Trophoblast cell (in vitro differentiated cells and primary cell): ENCODE results near the gene MACROD2.

ENCODE experiments used
- DNase-seq, 2 donors: peaks; one replicate each; pipeline ENCODE4 v3.0.0-alpha.2; 2016
- H2AFZ ChIP-seq: 2 replicates; pipeline ENCODE4 v1.6.1; 2013; ENCODE audit warnings: low read length, moderate library complexity, mild to moderate bottlenecking; ENCODE audit not compliant: insufficient read depth, poor library complexity
- H2AK5ac ChIP-seq: 2 replicates; pipeline ENCODE4 v1.6.1; 2013; ENCODE audit warnings: mild to moderate bottlenecking, low read length
- H2BK120ac ChIP-seq: 2 replicates; pipeline ENCODE4 v1.6.1; 2013; ENCODE audit warnings: low read length, mild to moderate bottlenecking, moderate library complexity; ENCODE audit not compliant: insufficient read depth, poor library complexity
- H2BK12ac ChIP-seq: 2 replicates; pipeline ENCODE4 v1.6.1; 2013; ENCODE audit warnings: mild to moderate bottlenecking, low read length, moderate library complexity
- H2BK5ac ChIP-seq: 2 replicates; pipeline ENCODE4 v1.6.1; 2013; ENCODE audit warnings: low read length, low read depth, moderate library complexity, mild to moderate bottlenecking; ENCODE audit not compliant: poor library complexity
- H3K14ac ChIP-seq: 2 replicates; pipeline ENCODE4 v1.6.1; 2013; ENCODE audit warnings: mild to moderate bottlenecking, low read length
- H3K18ac ChIP-seq: 2 replicates; pipeline ENCODE4 v1.6.1; 2013; ENCODE audit warnings: mild to moderate bottlenecking, low read length
- H3K23ac ChIP-seq: 2 replicates; pipeline ENCODE4 v1.6.1; 2013; ENCODE audit warnings: low read length
- H3K27ac ChIP-seq: 2 replicates; pipeline ENCODE4 v1.5.1; 2013; ENCODE audit warnings: low read depth, mild to moderate bottlenecking, inconsistent platforms, low read length, moderate library complexity
- H3K27me3 ChIP-seq: 2 replicates; pipeline ENCODE4 v1.6.1; 2013; ENCODE audit warnings: inconsistent platforms, mild to moderate bottlenecking, low read length, moderate library complexity; ENCODE audit not compliant: insufficient read depth
- H3K36me3 ChIP-seq, 2 experiments: 1 replicate in 1 of 2; 2 replicates in 1 of 2; pipeline ENCODE4 v1.6.1; 2013; ENCODE audit warnings: low read length in 2 of 2, mild to moderate bottlenecking in 2 of 2, moderate library complexity in 1 of 2; ENCODE audit not compliant: insufficient read depth in 2 of 2, control insufficient read depth in 1 of 2
- H3K4ac ChIP-seq: 2 replicates; pipeline ENCODE4 v1.6.1; 2013; ENCODE audit warnings: low read depth, mild to moderate bottlenecking, low read length, moderate library complexity
- H3K4me1 ChIP-seq, 2 experiments: 1 replicate in 1 of 2; 2 replicates in 1 of 2; pipeline ENCODE4 v1.6.1; 2013; ENCODE audit warnings: low read length in 2 of 2, mild to moderate bottlenecking in 2 of 2, moderate library complexity in 1 of 2; ENCODE audit not compliant: insufficient read depth in 2 of 2, control insufficient read depth in 1 of 2
- H3K4me2 ChIP-seq: 2 replicates; pipeline ENCODE4 v1.6.1; 2013; ENCODE audit warnings: inconsistent platforms, mild to moderate bottlenecking, low read length, moderate library complexity
- H3K4me3 ChIP-seq: 2 replicates; pipeline ENCODE4 v1.5.1; 2013; ENCODE audit warnings: mild to moderate bottlenecking, low read depth, low read length, inconsistent platforms
- H3K79me1 ChIP-seq: one replicate; pipeline ENCODE4 v1.6.1; 2013; ENCODE audit warnings: low read length
- H3K79me2 ChIP-seq: 2 replicates; pipeline ENCODE4 v1.6.1; 2013; ENCODE audit warnings: low read length, mild to moderate bottlenecking; ENCODE audit not compliant: control insufficient read depth, insufficient read depth, poor library complexity
- H3K9ac ChIP-seq: 2 replicates; pipeline ENCODE4 v1.6.1; 2013; ENCODE audit warnings: mild to moderate bottlenecking, low read length
- H3K9me3 ChIP-seq: 2 replicates; pipeline ENCODE4 v1.6.1; 2013; ENCODE audit warnings: low read depth, mild to moderate bottlenecking, control low read depth, inconsistent platforms, low read length; ENCODE audit not compliant: insufficient read depth
- H4K12ac ChIP-seq: 2 replicates; pipeline ENCODE4 v1.6.1; 2013; ENCODE audit warnings: low read depth, mild to moderate bottlenecking, low read length, moderate library complexity
- H4K8ac ChIP-seq: 2 replicates; pipeline ENCODE4 v1.6.1; 2013; ENCODE audit warnings: low read depth, mild to moderate bottlenecking, low read length, moderate library complexity
- H4K91ac ChIP-seq: one replicate; pipeline ENCODE4 v1.6.1; 2013; ENCODE audit warnings: low read depth, mild to moderate bottlenecking, low read length, moderate library complexity
- WGBS: extraction: QIAGEN DNeasy Blood & Tissue Kit; methylation state at CpG from one replicate; pipeline ENCODE4 v1.1.7; 2013; ENCODE audit warnings: missing lambda C conversion rate; ENCODE audit not compliant: insufficient read length, insufficient coverage; ENCODE audit errors: extremely low coverage; 5-methylcytosine and 5-hydroxymethylcytosine counted together

The MACROD2 gene

DNA sequence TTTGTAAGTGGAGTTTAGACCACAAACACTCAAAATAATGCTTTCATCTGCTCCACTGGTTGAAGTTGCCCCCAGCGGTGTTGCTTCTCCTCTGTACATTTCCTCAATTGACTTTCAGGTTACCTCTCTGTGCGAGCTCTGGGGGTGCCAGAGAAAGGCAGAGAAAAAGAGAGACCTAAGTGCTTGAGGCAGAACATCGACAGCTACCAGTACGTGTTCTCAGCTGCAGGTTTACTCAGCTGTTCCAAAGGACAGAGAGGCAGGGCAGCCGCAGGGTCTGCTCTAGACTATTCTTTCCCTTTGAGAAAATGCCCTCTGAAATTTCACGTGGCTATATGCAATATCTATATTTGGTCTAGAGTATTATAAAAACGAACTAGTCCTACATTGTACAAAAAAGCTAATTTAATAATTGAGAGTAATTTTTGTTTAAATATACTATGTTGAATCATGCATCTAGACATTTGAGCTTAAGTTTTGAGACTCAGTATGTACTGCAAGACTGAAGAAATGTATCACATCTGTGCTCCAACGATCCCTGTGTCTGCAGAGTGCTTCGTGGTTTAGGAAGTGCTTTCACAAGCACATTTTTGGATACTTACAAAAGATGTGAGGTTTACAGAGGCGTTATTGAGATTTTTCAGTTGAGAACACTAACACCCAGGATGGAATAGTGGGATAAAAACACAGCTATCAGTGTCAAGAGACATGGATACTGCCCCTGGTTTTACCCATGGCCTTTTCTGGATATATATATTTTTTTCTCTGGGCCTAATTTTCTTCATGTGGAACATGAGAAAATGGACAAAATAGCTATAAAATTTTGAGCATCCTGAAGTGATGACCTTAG, 795.7 kb downstream of the MACROD2 start:
- Histone ChIP-seq H4K8ac (no peak overlapping the region), H3K36me3 (no peaks in the 10 kb centered on the region), H2AK5ac (no peak overlapping the region), H3K4me3 (no peak overlapping the region), H2BK5ac (no peak overlapping the region), H3K79me2 (no peaks in the 10 kb centered on the region), H4K12ac (no peak overlapping the region), H2BK120ac (no peak overlapping the region), H2BK12ac (no peak overlapping the region), H3K14ac (no peak overlapping the region), H4K91ac (no peak overlapping the region), H3K4me1 (no peaks in the 10 kb centered on the region), H3K9me3 (no peaks in the 10 kb centered on the region), H2AFZ (no peak overlapping the region), H3K79me1 (no peaks in the 10 kb centered on the region), H3K18ac (no peak overlapping the region), H3K4ac (no peak overlapping the region), H3K27me3 (no peaks in the 10 kb centered on the region), H3K23ac (no peak overlapping the region), H3K27ac (no peak overlapping the region), H3K9ac (no peak overlapping the region), H3K4me2 (no peak overlapping the region)
- no CpG with 5 or more reads among the region's 10 CpGs for WGBS
- DNase-seq = no peak

DNA sequence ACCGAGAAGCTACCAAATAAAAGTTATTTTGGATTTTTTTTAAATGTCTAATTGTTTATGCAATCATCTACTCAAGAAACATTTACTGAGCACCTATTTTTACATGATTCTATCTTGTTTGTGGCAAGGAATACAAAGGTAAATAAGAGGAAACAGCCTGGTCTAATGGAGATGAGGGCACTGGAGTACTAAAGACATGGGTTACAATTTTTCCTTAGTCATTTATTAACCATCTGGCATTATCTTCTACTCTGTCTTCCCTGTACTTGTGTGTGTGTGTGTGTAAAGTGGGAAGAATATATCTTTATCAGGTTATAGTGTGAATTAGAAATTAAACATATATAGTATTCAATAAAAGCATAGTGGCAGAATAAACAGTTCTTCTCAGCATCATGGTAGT, 797.6 kb downstream of the MACROD2 start:
- Histone ChIP-seq H3K4me2 (no peak overlapping the region), H3K9ac (no peak overlapping the region), H3K36me3 (no peaks in the 10 kb centered on the region), H4K12ac (no peak overlapping the region), H3K4me1 (no peaks in the 10 kb centered on the region), H2BK12ac (no peak overlapping the region), H3K14ac (no peak overlapping the region), H4K8ac (no peak overlapping the region), H3K4ac (no peak overlapping the region), H2AK5ac (no peak overlapping the region), H3K79me2 (no peaks in the 10 kb centered on the region), H3K23ac (no peak overlapping the region), H2AFZ (no peak overlapping the region), H3K18ac (no peak overlapping the region), H3K9me3 (no peaks in the 10 kb centered on the region), H3K79me1 (no peaks in the 10 kb centered on the region), H2BK5ac (no peak overlapping the region), H2BK120ac (no peak overlapping the region), H4K91ac (no peak overlapping the region), H3K4me3 (no peak overlapping the region), H3K27ac (no peak overlapping the region), H3K27me3 (no peaks in the 10 kb centered on the region)
- WGBS = no CpG with 5 or more reads among the region's 1 CpG
- no peak for DNase-seq

DNA sequence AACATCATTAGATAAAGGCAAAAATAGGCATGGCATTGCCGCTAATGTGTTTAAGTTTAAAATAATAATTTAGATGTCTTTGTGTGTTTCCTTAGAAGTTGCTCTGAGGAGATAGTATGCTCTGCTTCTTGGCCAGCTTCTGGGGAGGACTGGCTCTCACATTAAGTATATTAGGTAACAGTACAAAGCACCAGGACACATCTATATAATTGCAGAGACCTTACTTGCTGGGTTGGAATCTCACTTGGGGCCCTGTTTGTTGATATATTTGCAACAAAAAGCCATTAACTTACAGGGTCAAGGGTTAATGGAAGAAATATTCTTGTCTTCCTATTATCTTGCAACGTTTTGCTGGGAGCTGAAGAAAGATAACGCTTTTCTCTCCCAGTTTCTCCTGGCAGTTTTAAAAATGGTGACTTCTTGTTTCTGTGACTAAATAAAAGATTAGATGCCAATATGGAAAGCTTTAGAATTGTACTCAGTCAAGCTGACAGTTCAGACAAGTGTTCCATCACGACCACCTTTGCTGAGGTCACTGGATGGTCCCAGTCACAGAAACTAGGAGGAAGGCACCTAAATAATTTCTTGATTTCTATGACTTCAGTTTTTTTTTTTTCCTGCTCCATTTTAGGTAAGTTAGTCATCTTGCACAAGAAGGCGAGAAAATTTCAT, 804.4 kb downstream of the MACROD2 start:
- no peak overlapping the region for H3K9ac ChIP-seq
- H3K27me3 ChIP-seq = no peaks in the 10 kb centered on the region
- H3K79me2 ChIP-seq = no peaks in the 10 kb centered on the region
- H2BK120ac ChIP-seq = no peak overlapping the region
- H3K4me3 ChIP-seq = no peak overlapping the region
- H4K12ac ChIP-seq = no peak overlapping the region
- H2BK5ac ChIP-seq = no peak overlapping the region
- H2AK5ac ChIP-seq = no peak overlapping the region
- no peak overlapping the region for H3K4me2 ChIP-seq
- no peak overlapping the region for H3K14ac ChIP-seq
- no peak overlapping the region for H3K27ac ChIP-seq
- H3K23ac ChIP-seq = no peak overlapping the region
- no peak overlapping the region for H2AFZ ChIP-seq
- H3K4ac ChIP-seq = no peak overlapping the region
- no peaks in the 10 kb centered on the region for H3K9me3 ChIP-seq
- no peaks in the 10 kb centered on the region for H3K36me3 ChIP-seq
- no peaks in the 10 kb centered on the region for H3K79me1 ChIP-seq
- H2BK12ac ChIP-seq = no peak overlapping the region
- H4K8ac ChIP-seq = no peak overlapping the region
- no peaks in the 10 kb centered on the region for H3K4me1 ChIP-seq
- no peak overlapping the region for H3K18ac ChIP-seq
- no peak for DNase-seq
- no CpG with 5 or more reads among the region's 5 CpGs for WGBS
- H4K91ac ChIP-seq = no peak overlapping the region

DNA sequence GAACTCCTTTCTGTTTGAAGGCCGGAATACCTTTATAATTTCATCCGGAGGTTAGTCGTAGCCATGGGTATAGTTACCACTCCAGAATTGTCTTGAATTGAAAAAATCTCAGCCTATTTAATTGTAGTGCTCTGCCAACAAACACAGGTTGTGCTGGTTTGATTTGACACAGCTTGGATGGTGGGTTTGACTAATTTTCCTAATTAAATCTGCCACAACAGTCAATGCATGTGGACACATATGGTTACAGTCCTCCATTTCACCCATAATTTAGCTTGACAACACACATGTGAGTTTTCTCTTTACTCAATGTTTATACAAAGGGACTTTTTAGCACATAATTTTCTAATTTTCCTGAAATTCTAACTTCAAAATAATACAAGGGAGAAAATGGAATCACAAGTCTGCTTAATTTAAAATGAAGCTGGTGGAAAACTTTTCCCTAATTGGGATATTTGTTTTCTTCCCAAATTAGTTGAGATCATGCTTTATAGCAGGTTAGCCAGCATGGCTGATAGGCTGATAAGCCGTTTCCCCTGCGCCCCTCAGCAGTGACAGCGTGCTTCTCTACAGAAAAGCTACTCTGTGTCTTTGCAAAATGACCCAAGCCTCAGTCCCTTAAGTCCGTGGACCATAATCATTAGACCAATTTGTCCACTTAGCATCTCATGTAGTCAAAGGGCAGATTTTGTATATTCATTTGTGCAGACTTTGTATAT, 805.5 kb downstream of the MACROD2 start:
- H3K36me3 ChIP-seq = no peaks in the 10 kb centered on the region
- H3K9ac ChIP-seq = no peak overlapping the region
- H3K9me3 ChIP-seq = no peaks in the 10 kb centered on the region
- H2AK5ac ChIP-seq = no peak overlapping the region
- H2BK5ac ChIP-seq = no peak overlapping the region
- DNase-seq = no peak
- no peak overlapping the region for H3K4ac ChIP-seq
- no peak overlapping the region for H2BK12ac ChIP-seq
- no peak overlapping the region for H3K4me3 ChIP-seq
- no peaks in the 10 kb centered on the region for H3K4me1 ChIP-seq
- no peaks in the 10 kb centered on the region for H3K27me3 ChIP-seq
- no peak overlapping the region for H4K8ac ChIP-seq
- no peaks in the 10 kb centered on the region for H3K79me2 ChIP-seq
- H3K4me2 ChIP-seq = no peak overlapping the region
- no peak overlapping the region for H4K91ac ChIP-seq
- no CpG with 5 or more reads among the region's 7 CpGs for WGBS
- no peak overlapping the region for H3K27ac ChIP-seq
- no peak overlapping the region for H3K18ac ChIP-seq
- no peaks in the 10 kb centered on the region for H3K79me1 ChIP-seq
- no peak overlapping the region for H2AFZ ChIP-seq
- no peak overlapping the region for H2BK120ac ChIP-seq
- H3K23ac ChIP-seq = no peak overlapping the region
- no peak overlapping the region for H4K12ac ChIP-seq
- no peak overlapping the region for H3K14ac ChIP-seq
